Heart right ventricle (tissue), 16 donors: ENCODE results near the gene PNMA1. TPM values are rescaled to one million over a fixed set of nuclear protein-coding genes. Genes with fewer than 3 reads are reported as not detected.
A peak's percentile ranks its signal among the peaks of the same experiment; 100 is the strongest.

Experiments used
- ATAC-seq, 8 donors: fragments of 200-7000 bp; cut with Tn5 transposase; one replicate each; pipeline ENCODE4 v1.9.1; 2020; ENCODE audit warnings: mild to moderate bottlenecking in 8 of 8, moderate library complexity in 8 of 8, moderate number of reproducible peaks in 1 of 8
- DNase-seq, 2 donors: peaks; one replicate each; pipeline ENCODE4 v3.0.0-alpha.2; 2020
- H3K27ac ChIP-seq, 10 donors: fragments of 200-600 bp; sonication (generic) in 2 of 10; one replicate each; pipeline versions ENCODE4 v1.5.0 to v1.8.0; 2020 to 2022; ENCODE audit warnings: mild to moderate bottlenecking in 3 of 10
- H3K27me3 ChIP-seq, 7 donors: fragments of 200-600 bp; one replicate each; pipeline ENCODE4 v1.8.0; 2021 to 2022; ENCODE audit warnings: mild to moderate bottlenecking in 2 of 7
- H3K36me3 ChIP-seq, 9 donors: fragments of 200-600 bp; sonication (generic) in 1 of 9; one replicate each; pipeline versions ENCODE4 v1.5.0 to v1.8.0; 2020 to 2022; ENCODE audit warnings: mild to moderate bottlenecking in 2 of 9
- H3K4me1 ChIP-seq, 9 donors: fragments of 200-600 bp; sonication (generic) in 1 of 9; one replicate each; pipeline versions ENCODE4 v1.5.0 to v1.8.0; 2020 to 2022; ENCODE audit warnings: mild to moderate bottlenecking in 4 of 9
- H3K4me3 ChIP-seq, 10 donors: fragments of 200-600 bp; sonication (generic) in 2 of 10; one replicate each; pipeline versions ENCODE4 v1.5.0 to v1.8.0; 2020 to 2022; ENCODE audit warnings: mild to moderate bottlenecking in 7 of 10, moderate library complexity in 2 of 10
- H3K9me3 ChIP-seq, 11 donors: fragments of 200-600 bp in 10 of 11; sonication (generic) in 2 of 11; one replicate each; pipeline versions ENCODE4 v1.5.0 to v1.8.0; 2013 to 2022; ENCODE audit warnings: mild to moderate bottlenecking in 2 of 11, control low read depth in 1 of 11, moderate library complexity in 1 of 11
- WGBS, 2 donors: extraction: QIAGEN DNeasy Blood & Tissue Kit; methylation state at CpG; one replicate each; pipeline ENCODE4 v1.1.7; 2013; ENCODE audit warnings: inconsistent platforms in 1 of 2; 5-methylcytosine and 5-hydroxymethylcytosine counted together
- intact Hi-C, 10 donors: fragments of 100-400 bp; cut with DNase I; formaldehyde crosslinking; loops; one replicate each; pipeline versions ENCODE4 v1.11.1 to v1.14.2; 2022
- polyA plus RNA-seq, 2 donors: library from polyadenylated mRNA; stranded (reverse); fragments of 200-250 nt; gene quantifications; one replicate each; pipeline ENCODE4 v1.2.3, GENCODE V29; 2013
- total RNA-seq, 10 donors: library from RNA; stranded (reverse); fragmentation: NEBNext Ultra II Directional in 3 of 10; extraction: Animal tissue kit (Norgen Biotek cat#: 25700) in 3 of 10; gene quantifications; one replicate each; pipeline versions ENCODE4 v1.2.1 to v1.2.4, GENCODE V29; 2021 to 2023
- TF ChIP-seq, protein P1 (sequence below), 9 donors: fragments of 200-600 bp; sonication (generic) in 2 of 9; IDR thresholded peaks; one replicate each; pipeline versions ENCODE4 v1.5.0 to v1.8.0; 2021 to 2022; ENCODE audit warnings: antibody characterized with exemption in 9 of 9, mild to moderate bottlenecking in 5 of 9, moderate library complexity in 1 of 9
- donor health status: Arrhythmogenic right ventricular cardiomyopathy.
- donor health status: ischemic (EF 13 %, LVEDD 7.1; RV severe dilation, severe dysfunction).
- donor health status: healthy with polysubstance abuse.
- donor health status: DM: no; HTN: yes; CAD: no.
- donor health status: DM: no; HTN: no; CAD: no.
- donor health status: ischemic (EF 25% LVEDD 6.9; RV normal size, moderate dysfunction).
- donor health status: ischemic (EF 25% LVEDD 5.7; RV mildly dilated, moderate dysfunction).
- donor health status: healthy.
- donor health status: DM: yes; HTN: yes; CAD: no.
- donor health status: Ischemic cardiomyopathy.
- donor health status: ischemic (EF 35%, LVEDD 5.7; RV mildly dilated, moderate dysfunction).
- donor health status: nonischemic (EF 11% LVEDD 7.7; RV severe dilation, severe dysfunction).
- donor health status: DM: yes; HTN: yes; CAD: no.
- donor health status: PGD.
- donor health status: ischemic (EF 29% LVEDD 5.4; RV normal size, mild dysfunction).
- donor health status: nonischemic (EF 23%, LVEDD 6.1; RV moderate dilation, normal function).

PNMA1 gene
- total and polyA plus RNA-seq, 12 donors = 6.6 to 30.8 (median 23.1) TPM

DNA sequence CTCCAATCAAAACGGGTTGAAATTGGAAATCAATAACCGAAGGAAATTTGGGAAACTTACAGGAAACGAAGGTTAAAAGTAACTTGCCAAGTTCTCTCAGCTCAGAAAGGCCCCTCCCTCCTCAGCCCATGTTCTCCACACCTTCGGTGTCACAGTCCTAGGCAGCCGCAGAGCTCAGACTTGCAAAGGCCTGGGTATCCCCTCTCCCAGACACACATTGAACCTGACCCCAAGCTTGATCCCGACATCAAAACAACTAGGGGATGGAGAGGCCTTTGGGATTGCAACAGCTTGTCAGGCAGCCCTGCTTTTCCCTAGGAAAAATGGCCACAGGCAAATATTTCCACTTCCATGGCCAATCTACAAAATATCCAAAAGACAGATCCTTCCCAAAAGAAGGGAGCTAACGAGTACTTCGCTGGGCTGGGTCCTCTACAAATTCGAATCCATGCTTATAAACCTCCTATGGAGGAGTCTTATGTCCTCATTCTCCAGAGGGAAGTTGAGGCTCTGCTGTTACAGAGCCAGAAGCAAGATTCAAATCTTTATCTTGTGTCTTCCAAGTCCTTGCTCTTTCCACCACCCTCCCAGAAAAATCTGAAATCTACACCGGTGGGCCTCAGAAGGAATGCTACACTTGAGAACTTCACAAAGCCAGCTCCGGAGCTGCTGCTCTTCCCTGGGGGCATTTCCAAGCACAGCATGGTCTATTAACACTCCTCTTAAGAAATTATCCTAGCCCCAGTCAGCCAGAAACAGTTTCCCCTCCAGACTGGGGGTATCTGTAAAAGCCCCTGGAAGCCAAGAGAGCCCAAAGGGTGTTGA, 35.7 kb upstream of the PNMA1 start:
- intact Hi-C loops = loop anchor here in 7 of 10 donors (5.0 kb wide), 1 partner anchor 37 kb away; no protein-coding TSS in a partner anchor
- DNase-seq = no peak
- 48 to 54% methylated on average over 11 of the region's 11 CpGs for WGBS, 2 donors
- TF ChIP-seq, protein P1, sequence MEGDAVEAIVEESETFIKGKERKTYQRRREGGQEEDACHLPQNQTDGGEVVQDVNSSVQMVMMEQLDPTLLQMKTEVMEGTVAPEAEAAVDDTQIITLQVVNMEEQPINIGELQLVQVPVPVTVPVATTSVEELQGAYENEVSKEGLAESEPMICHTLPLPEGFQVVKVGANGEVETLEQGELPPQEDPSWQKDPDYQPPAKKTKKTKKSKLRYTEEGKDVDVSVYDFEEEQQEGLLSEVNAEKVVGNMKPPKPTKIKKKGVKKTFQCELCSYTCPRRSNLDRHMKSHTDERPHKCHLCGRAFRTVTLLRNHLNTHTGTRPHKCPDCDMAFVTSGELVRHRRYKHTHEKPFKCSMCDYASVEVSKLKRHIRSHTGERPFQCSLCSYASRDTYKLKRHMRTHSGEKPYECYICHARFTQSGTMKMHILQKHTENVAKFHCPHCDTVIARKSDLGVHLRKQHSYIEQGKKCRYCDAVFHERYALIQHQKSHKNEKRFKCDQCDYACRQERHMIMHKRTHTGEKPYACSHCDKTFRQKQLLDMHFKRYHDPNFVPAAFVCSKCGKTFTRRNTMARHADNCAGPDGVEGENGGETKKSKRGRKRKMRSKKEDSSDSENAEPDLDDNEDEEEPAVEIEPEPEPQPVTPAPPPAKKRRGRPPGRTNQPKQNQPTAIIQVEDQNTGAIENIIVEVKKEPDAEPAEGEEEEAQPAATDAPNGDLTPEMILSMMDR (IDR thresholded peaks at IDR 0.05) = no peak
- Histone ChIP-seq H3K9me3 (no peaks in the 10 kb centered on the region), H3K27me3 (no peaks in the 10 kb centered on the region), H3K4me3 (no peak overlapping the region), H3K27ac (peak overlapping the region in 7 of 10 donors; percentile 44 to 100 (median 98)), H3K4me1 (peaks cover 75 to 100% (median 100%) of the 10 kb centered on the region in 9 donors), H3K36me3 (peaks cover 0 to 10% (median 0%) of the 10 kb centered on the region in 9 donors)
- no peak for ATAC-seq

DNA sequence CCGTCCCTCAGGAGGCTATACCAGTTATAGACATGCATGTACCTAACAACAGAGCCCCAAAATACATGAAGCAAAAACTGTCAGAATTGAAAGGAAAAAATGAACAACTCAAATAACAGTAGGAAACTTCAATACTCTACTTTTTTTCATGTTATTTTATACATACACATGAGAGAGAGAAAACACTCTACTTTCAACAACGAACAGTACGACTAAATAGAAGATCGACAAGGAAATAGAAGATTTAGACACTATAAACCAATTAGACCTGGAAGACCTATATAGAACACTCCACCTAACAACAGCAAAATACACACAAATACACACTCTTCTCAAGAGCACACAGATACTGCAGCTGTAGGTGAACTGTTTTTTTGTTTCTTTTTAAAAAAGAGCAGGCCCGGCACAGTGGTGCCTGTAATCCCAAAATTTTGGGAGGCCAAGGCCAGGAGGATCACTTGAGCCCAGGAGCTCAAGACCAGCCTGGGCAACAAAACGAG, 34.7 kb upstream of the PNMA1 start:
- H3K4me3 ChIP-seq = no peak overlapping the region
- DNase-seq = no peak
- H3K4me1 ChIP-seq = peaks cover 75 to 100% (median 100%) of the 10 kb centered on the region in 9 donors
- 77% methylated on average over 6 of the region's 6 CpGs for WGBS, 2 donors
- TF ChIP-seq, protein P1 (IDR thresholded peaks at IDR 0.05) = no peak
- H3K27me3 ChIP-seq = no peaks in the 10 kb centered on the region
- intact Hi-C loops = no loop called here
- no peaks in the 10 kb centered on the region for H3K9me3 ChIP-seq
- H3K36me3 ChIP-seq = peaks cover 0 to 10% (median 0%) of the 10 kb centered on the region in 9 donors
- no peak for ATAC-seq
- H3K27ac ChIP-seq = peak overlapping the region in 7 of 10 donors; percentile 20 to 99 (median 44)

DNA sequence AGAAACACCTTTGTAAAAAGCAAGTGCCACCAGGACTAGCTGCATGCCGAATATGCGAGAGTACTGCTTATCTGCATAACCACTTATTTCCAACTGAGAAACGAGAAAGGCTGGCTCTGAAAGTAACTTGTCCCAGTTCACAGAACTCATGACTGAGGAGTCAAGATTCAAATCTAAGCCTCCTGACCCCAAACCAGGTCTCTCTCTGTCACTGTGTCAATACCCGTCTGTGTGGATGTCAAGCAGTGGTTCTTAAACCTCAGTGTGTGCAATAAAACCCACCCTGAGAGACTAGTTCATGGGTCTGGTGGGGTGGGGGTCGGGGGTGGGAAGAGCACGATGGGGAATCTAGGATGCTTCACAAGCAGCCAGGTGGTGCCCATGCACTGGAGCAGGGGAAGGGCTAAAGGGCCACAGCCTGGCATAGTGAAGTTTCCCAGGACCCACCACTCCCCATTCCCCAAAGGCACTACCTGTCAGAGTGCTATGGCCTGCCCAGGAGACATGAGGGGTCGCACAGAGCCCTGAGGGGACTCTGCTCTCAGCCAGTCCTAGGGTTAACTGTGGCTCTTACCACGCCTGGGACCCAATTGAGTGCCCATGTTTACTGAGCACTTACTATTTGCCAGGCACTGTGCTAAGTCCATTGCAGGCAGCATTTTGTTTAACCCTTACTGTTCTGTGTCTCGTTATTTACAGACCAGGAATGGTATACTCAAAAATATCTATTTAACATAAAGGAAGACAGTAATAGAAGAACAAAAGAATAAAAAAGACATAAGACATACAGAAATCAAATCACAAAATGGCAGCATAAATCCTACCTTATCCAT, 33.4 kb upstream of the PNMA1 start:
- ATAC-seq (no peak), DNase-seq (no peak)
- Histone ChIP-seq H3K4me3 (no peak overlapping the region), H3K27me3 (no peaks in the 10 kb centered on the region), H3K27ac (peak overlapping the region in 7 of 10 donors; percentile 65 to 99 (median 85)), H3K36me3 (peaks cover 0 to 10% (median 0%) of the 10 kb centered on the region in 9 donors), H3K9me3 (no peaks in the 10 kb centered on the region), H3K4me1 (peaks cover 74 to 100% (median 100%) of the 10 kb centered on the region in 9 donors)
- intact Hi-C loops = no loop called here
- 62 to 68% methylated on average over 9 of the region's 9 CpGs for WGBS, 2 donors
- TF ChIP-seq, protein P1 (IDR thresholded peaks at IDR 0.05) = no peak
